Activated B cell treated with CpG ODN at 0.5 μM for 24 hours (primary cell): Measurements from ENCODE around the gene RGS7. TPM values are rescaled to one million over a fixed set of nuclear protein-coding genes. Genes with fewer than 3 reads are reported as not detected.

ENCODE experiments used
- ATAC-seq: fragments of 200-7000 bp; cut with Tn5 transposase; one replicate; pipeline ENCODE4 v1.10.0; 2021; ENCODE audit warnings: low read depth, mild to moderate bottlenecking, moderate library complexity
- CTCF ChIA-PET: fragments of 350-600 bp; sonication (Branson Sonifier 250); formaldehyde crosslinking; loops from one replicate; lab custom pipeline; 2021; ENCODE audit warnings: antibody characterized with exemption; lab: Charles Lee
- POLR2A ChIA-PET: fragments of 350-600 bp; sonication (Branson Sonifier 250); formaldehyde crosslinking; loops from one replicate; lab custom pipeline; 2021; ENCODE audit warnings: antibody characterized with exemption; lab: Charles Lee
- DNase-seq: peaks from one replicate; pipeline ENCODE4 v3.0.0; 2022
- H3K27ac Mint-ChIP-seq: one replicate; pipeline ENCODE4 v1.8.0; 2020; ENCODE audit warnings: mixed read lengths
- H3K27me3 Mint-ChIP-seq: one replicate; pipeline ENCODE4 v1.8.0; 2021; ENCODE audit warnings: mixed read lengths
- H3K36me3 Mint-ChIP-seq: one replicate; pipeline ENCODE4 v1.8.0; 2021; ENCODE audit warnings: low read depth, mixed read lengths
- H3K4me1 Mint-ChIP-seq: one replicate; pipeline ENCODE4 v1.8.0; 2021; ENCODE audit warnings: mixed read lengths
- H3K4me3 Mint-ChIP-seq: one replicate; pipeline ENCODE4 v1.8.0; 2020; ENCODE audit warnings: mild to moderate bottlenecking, mixed read lengths
- H3K9me3 Mint-ChIP-seq: one replicate; pipeline ENCODE4 v1.8.0; 2020; ENCODE audit warnings: mixed read lengths
- CTCF ChIP-seq: fragments of 200-600 bp; IDR thresholded peaks from one replicate; pipeline ENCODE4 v1.8.0; 2022; ENCODE audit warnings: antibody characterized with exemption, mild to moderate bottlenecking
- intact Hi-C: fragments of 100-400 bp; cut with micrococcal nuclease; formaldehyde crosslinking; loops from one replicate; pipeline ENCODE4 v1.15.1; 2024
- total RNA-seq: library from RNA; stranded (reverse); gene quantifications from 2 replicates; pipeline ENCODE4 v1.2.3, GENCODE V29; 2022

RGS7 gene
- total RNA-seq, 1 donor from 2014 or later, result 0.49 TPM

- POLR2A ChIA-PET, result no interaction called here
- no peak for ATAC-seq
Measured at GRCh38 chr1:241391926-241392710, 35.1 kb upstream of the RGS7 start.

GRCh38 chr1:241390526-241390925, 33.5 kb upstream of the RGS7 start:
- Mint-ChIP-seq H3K27me3 (no peaks in the 10 kb centered on the region), H3K4me1 (no peaks in the 10 kb centered on the region), H3K27ac (no peak overlapping the region), H3K9me3 (no peaks in the 10 kb centered on the region), H3K36me3 (no peaks in the 10 kb centered on the region), H3K4me3 (no peak overlapping the region)
- CTCF ChIA-PET, result no interaction called here
- DNase-seq (no peak), ATAC-seq (no peak)
- POLR2A ChIA-PET, result no interaction called here
- intact Hi-C loops, result no loop called here
- TF ChIP-seq CTCF, result no peak

More at GRCh38 chr1:241391926-241392710, 35.1 kb upstream of the RGS7 start:
- no peak for TF ChIP-seq CTCF
- intact Hi-C loops, result no loop called here
- H3K4me3 Mint-ChIP-seq, result no peak overlapping the region
- H3K27me3 Mint-ChIP-seq, result peaks cover 3% of the 10 kb centered on the region
- no peaks in the 10 kb centered on the region for H3K9me3 Mint-ChIP-seq
- H3K4me1 Mint-ChIP-seq, result no peaks in the 10 kb centered on the region
- no peaks in the 10 kb centered on the region for H3K36me3 Mint-ChIP-seq
- CTCF ChIA-PET, result no interaction called here
- H3K27ac Mint-ChIP-seq, result no peak overlapping the region
- no peak for DNase-seq

GRCh38 chr1:241389400-241389799, 32.4 kb upstream of the RGS7 start:
- Mint-ChIP-seq H3K4me3 (no peak overlapping the region), H3K4me1 (no peaks in the 10 kb centered on the region), H3K27me3 (no peaks in the 10 kb centered on the region), H3K27ac (no peak overlapping the region), H3K9me3 (no peaks in the 10 kb centered on the region), H3K36me3 (no peaks in the 10 kb centered on the region)
- no peak for ATAC-seq
- POLR2A ChIA-PET, result no interaction called here
- intact Hi-C loops, result no loop called here
- DNase-seq, result no peak
- CTCF ChIA-PET, result no interaction called here
- TF ChIP-seq CTCF, result no peak

- H3K9me3 Mint-ChIP-seq, result no peaks in the 10 kb centered on the region
- no peak for TF ChIP-seq CTCF
- H3K27ac Mint-ChIP-seq, result no peak overlapping the region
- no peaks in the 10 kb centered on the region for H3K4me1 Mint-ChIP-seq
- DNase-seq, result no peak
- intact Hi-C loops, result no loop called here
- ChIA-PET POLR2A (interaction anchor here (0.6 kb wide), 1 partner anchor 77 kb away, joined by 3 read pairs; no protein-coding TSS in a partner anchor), CTCF (no interaction called here)
- no peak overlapping the region for H3K4me3 Mint-ChIP-seq
- no peaks in the 10 kb centered on the region for H3K27me3 Mint-ChIP-seq
- ATAC-seq, result no peak
- H3K36me3 Mint-ChIP-seq, result no peaks in the 10 kb centered on the region
Measured at GRCh38 chr1:241387216-241387615, 30.2 kb upstream of the RGS7 start.

GRCh38 chr1:241376701-241377100, 19.7 kb upstream of the RGS7 start:
- intact Hi-C loops, result no loop called here
- Mint-ChIP-seq H3K4me1 (no peaks in the 10 kb centered on the region), H3K27me3 (peaks cover 4% of the 10 kb centered on the region)

More at GRCh38 chr1:241376701-241377100, 19.7 kb upstream of the RGS7 start:
- CTCF ChIA-PET, result no interaction called here
- POLR2A ChIA-PET, result no interaction called here
- Mint-ChIP-seq H3K36me3 (no peaks in the 10 kb centered on the region), H3K9me3 (peaks cover 2% of the 10 kb centered on the region), H3K4me3 (no peak overlapping the region), H3K27ac (no peak overlapping the region)
- DNase-seq (no peak), ATAC-seq (no peak)
- no peak for TF ChIP-seq CTCF
